HG02763 (cell line): ENCODE results near the gene DYNC2LI1.

ENCODE experiments used
- ATAC-seq: cut with Tn5 transposase; IDR thresholded peaks from one replicate; pipeline ENCODE4 v1.9.1; 2021; ENCODE audit warnings: mild to moderate bottlenecking, moderate library complexity; ENCODE audit not compliant: unreplicated experiment

DYNC2LI1 gene

DNA sequence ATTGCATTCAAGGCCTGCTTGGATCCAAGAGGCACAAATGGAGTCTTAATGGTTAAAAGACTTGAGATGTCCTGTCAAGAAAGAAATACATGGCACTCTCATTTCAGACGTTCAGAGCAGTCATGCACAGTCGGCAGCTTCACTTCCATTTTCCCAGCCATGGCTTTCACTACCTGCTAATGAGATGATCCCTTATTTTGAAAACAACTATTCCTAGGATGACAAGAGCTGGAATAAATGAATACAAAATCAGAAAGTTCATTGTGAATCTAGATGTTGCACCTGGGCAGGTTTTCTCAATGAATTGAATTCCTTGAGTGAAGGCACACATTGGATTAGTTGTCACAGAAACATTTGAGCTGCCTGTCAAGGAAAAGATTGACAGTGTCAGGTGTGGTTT, 39.1 kb downstream of the DYNC2LI1 start:
- ATAC-seq, result no peak

DNA sequence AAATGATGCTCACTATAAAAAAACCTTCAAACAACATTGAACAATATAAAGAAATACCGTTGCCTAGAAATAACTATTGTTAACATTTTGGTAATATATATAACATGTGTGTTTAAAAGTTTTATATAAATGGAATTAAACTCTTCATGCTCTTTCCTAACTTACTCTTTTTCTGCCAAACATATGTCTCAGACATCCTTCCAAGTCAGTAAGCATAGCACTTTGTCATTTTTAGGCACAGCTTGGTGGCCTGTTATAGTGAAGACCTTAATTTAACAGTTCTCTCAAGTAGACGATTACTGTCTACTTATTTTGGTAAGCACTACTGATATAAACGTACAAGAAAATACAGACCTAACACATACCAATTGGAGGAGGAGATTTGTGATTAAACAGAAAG, 40.9 kb downstream of the DYNC2LI1 start:
- no peak for ATAC-seq

GRCh38 chr2:43818761-43819160, 44.9 kb downstream of the DYNC2LI1 start:
- no peak for ATAC-seq

GRCh38 chr2:43819491-43820163, 45.8 kb downstream of the DYNC2LI1 start:
- ATAC-seq, result no peak

GRCh38 chr2:43822839-43823238, 49.0 kb downstream of the DYNC2LI1 start:
- no peak for ATAC-seq

DNA sequence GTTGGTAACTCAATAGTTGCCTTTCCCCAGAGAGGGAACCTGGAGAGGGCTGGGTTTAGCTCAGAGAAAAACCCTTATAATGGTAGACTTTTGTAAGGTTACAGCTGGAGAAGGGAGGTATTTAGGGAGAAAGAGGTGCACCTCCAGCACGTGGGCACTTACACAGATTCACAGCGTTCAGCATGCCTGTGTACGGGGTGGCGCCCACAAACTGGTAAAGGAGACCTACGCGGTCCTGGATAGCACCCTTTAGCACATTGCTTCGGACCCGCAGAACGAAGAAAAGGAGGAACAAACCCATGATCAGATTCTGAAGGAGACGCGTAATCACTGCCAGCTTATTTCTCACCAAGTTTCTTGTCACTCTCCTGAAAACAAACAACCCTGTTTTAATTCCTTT, 49.9 kb downstream of the DYNC2LI1 start:
- ATAC-seq, result no peak

- ATAC-seq, result no peak
Observed at GRCh38 chr2:43824512-43824911, 50.7 kb downstream of the DYNC2LI1 start.

DNA sequence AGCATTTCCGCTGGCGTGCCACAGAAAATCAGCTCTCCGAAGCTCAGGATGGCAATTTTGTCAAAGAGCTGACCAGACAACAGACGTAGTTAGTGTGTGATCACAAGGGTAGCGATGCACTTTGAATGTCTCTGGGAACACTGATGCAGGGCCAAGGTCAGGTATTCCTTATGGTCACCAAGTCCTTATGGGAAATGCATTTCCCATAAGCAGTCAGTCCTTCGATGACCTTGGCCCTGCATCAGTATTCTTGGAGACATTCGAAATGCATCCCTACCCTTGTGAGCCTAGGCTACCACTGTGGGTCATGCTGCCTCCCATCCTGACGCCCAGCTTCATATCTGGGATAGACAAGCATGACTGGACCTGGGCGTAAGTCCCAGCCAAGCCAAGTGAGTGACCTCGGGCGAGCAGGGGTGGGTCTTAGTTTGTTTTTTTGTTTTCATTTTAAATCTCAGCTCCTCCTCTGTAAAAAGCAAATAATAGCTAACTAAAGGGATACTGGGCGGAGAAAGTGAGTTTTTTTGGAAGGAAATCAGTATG, 51.2 kb downstream of the DYNC2LI1 start:
- no peak for ATAC-seq

GRCh38 chr2:43825841-43826240, 52.0 kb downstream of the DYNC2LI1 start:
- ATAC-seq, result no peak

DNA sequence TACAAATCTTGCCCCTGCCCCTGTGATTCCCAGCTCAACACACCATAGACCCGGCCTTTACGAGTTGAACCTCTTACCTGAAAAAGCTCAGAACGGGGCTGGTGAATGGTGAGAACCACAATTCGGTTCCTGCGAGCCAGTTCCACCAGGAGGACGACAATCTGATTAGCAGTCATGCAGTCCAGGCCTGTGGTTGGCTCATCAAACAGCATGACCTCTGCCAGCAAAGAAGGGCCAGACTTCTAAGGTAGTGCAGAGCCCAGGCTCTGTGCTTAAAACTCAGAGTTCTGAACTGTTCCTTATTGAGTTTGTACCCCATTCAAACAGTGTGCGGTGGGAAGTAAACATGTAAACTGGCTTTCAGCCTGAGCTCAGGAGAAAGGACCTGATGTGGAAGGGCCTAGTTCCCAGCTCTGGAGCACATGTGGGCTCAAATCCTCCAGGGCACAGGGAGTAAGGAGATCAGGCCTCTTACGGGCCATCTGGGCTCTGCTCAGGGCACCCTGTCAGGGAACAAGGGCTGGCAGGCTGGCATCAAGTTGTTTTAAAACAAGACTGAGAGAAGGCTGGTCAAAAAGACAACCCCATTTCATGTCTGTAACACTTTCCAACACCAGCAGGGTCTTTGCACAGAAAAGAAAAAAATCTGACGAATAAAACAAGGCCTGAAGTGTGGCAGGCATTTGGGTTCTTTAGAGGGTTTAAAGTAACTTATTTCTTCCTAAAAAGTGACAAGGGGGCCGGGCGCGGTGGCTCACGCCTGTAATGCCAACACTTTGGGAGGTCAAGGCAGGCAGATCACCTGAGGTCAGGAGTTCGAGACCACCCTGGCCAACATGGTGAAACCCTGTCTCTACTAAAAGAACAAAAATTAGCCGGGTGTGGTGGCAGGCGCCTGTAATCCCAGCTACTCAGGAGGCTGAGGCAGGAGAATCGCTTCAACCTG, 52.7 kb downstream of the DYNC2LI1 start:
- ATAC-seq, result no peak

- ATAC-seq, result no peak
Observed at GRCh38 chr2:43831543-43832294, 57.9 kb downstream of the DYNC2LI1 start.

GRCh38 chr2:43832457-43832856, 58.6 kb downstream of the DYNC2LI1 start:
- ATAC-seq, result no peak

DNA sequence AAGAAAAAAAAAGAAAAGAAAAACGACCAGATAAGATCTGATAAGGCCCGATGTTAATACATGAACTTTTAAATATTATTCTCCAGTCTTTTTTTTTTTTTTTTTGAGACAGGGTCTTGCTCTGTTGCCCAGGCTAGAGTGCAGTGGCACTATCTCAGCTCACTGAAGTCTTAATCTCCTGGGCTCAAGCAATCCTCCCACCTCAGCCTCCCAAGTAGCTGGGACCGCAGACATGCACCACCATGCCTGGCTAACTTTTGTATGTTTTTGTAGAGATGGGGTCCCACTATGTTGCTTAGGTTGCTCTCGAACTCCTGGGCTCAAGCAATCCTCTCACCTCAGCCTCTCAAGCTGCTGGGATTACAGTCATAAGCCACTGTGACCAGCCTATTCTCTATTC, 63.2 kb downstream of the DYNC2LI1 start:
- no peak for ATAC-seq

- ATAC-seq, result no peak
Observed at GRCh38 chr2:43837831-43838559, 64.2 kb downstream of the DYNC2LI1 start.

DNA sequence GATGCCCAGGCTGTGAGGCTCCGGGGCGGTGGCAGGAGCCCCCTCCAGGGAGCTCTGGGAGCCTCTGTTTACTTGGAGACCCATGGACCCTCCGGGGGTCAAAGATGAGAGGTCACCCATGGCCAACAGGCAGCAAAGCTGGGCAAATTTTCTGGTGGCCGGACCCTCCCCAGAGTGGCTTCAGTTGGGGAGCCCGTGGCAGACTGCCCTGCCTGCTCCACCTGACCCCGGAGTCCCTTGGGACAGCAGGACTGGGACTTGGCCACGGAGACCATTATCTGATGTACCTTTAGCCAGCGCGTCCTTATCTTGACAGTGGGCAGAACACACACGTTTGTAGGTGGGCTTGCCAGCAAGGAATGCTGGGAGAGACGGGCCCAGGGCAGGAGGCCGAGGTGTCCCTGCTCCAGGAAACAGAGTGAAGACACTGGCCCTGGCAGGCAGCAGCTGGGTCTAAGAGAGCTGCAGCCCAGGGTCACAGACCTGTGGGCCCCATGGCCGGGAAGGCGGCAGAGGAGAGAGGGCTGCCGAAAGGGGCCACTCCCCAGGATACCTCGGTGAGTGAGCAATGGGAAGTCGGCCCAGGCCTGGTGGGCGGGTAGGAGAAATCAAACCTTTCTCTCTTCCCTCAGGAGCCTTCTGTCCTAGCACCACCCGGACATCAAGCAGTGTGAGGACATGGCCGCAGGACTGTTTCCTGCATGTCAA, 64.9 kb downstream of the DYNC2LI1 start, which contains the start of the genes ABCG5 and ABCG8:
Gene ABCG5 (minus strand): TSS at position 280 of the 708 bp plus-strand sequence. CDS start 160 bp downstream, at position 120.
Gene ABCG8 (plus strand): TSS at position 412 of the 708 bp plus-strand sequence. CDS start 83 bp downstream, at position 495.
- ATAC-seq, result no peak

DNA sequence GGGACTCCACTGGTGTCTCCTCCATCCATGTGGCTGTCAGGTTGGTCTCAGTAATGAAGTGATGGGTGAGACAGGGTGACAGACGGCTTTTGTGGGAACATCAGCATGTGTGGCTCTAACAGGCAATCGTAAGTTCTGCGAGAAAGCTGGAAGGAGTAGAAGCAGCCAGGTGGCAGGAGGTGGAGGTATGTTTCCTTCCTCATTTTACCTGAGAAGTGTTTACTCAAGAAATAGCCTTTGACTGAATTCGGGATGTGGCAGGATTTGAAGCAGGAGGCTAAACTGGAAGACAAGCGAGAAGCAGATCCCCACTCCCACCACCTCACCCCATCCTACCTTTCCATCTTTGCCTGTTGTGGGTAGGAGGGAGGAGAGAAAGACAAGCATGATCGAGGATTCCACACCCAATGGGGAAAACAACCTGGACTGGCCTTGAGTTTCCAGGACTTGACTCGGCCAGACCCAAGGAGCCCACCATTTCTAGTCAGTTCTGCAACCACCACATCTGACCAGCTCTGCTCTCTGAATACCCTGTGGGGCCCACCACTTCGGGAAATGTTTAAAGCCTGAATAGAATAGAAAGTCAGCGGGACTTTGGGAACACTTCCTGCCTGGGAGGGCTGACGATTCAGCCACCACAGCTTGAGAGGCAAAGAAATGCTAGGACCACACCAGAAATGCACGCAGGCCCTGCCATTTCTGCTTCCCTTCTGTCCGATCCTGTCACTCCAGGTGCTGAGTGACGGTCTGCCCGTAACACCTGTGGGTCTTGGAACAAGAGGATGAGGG, 66.1 kb downstream of the DYNC2LI1 start:
- ATAC-seq, result no peak

DNA sequence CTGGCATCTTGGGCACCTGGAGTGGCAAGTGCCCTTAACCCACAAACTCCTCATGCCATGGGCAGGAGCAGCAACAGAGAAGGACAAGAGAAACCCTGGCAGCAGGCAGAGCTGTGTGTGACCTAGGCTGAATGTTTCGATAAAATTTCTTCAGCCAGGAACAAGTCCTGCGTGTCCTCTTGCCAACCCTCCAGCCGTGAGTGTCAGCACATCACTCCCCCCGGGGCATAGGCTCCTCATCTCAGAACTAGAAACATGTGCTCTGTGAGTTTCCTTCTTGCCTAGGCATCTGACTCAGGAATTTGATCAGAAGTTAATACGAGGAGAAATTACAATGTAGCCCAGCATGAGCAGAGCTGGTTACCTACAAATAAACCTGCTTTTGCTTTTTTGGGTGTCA, 67.1 kb downstream of the DYNC2LI1 start:
- ATAC-seq, result no peak

DNA sequence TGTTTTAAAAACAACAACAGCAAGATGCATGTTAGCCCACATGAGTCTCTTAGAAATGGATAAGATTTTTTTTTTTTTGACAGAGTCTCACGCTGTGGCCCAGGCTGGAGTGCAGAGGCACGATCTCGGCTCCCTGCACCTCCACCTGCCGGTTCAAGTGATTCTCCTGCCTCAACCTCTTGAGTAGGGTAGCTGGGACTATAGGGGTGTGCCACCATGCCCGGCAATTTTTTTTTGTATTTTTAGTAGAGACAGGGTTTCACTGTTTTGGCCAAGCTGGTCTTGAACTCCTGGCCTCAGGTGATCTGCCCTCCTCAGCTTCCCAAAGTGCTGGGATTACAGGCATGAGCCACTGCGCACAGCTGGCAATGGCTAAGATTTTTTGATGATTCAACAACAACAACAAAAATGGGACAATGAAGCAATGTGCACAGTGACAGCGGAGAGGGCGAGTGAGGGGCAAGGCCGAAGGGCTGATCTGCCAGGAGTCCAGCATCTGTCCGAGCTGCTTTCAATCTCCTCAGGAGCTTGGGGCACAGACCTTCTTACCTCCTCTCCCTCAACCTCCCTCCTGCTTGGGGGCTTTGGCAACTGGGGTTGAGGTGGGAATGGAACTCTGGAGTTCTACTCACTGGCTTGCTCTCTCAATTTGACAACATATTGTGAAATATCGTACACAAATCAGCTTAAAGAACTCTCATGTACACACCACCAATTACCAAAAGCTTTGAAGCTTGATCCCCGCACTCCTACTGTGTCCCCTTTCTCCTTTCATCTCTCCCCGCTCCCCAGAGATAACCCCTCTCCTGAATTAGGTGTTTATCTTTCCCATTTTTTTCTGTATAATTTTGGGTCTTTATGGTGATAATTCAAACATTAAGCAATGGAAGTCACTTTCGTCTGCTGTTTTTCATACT, 68.4 kb downstream of the DYNC2LI1 start:
- no peak for ATAC-seq
